Measurements from ENCODE around the gene PRKCSH.

PRKCSH gene

DNA sequence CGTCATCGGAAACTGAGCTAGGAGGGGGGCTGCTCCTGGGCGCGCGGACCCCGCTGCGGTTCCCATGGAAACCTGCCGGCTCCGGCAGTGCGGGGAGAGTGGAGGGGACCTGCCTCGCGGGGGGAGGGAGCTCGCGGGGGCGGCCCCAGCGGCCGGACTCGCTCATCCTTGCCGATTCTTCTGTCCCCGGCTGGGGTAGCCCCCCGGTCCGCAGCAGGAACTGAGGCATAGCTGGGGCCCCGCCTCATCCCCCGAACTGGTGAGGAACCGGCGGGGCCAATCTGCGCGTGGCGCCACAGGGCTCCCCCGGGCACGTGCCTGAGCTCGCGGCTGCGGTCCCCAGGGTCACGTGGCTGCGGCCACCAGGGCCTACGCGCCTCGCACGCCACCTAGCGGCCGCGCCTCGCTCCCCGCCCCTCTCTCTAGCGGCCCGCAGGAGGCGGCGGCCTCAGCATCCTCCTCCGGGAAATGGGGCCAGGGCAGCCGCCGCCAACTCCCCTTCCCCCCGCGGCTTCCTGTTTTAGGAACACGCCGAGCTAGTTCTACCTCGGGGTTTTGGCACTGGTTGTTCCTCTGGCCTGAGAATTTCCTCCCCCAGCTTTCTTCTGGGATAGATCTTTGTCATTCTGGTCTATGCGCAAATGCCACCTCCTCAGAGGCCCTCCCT, 47.1 kb downstream of the PRKCSH start (continued):
- TF ChIP-seq, protein P1, sequence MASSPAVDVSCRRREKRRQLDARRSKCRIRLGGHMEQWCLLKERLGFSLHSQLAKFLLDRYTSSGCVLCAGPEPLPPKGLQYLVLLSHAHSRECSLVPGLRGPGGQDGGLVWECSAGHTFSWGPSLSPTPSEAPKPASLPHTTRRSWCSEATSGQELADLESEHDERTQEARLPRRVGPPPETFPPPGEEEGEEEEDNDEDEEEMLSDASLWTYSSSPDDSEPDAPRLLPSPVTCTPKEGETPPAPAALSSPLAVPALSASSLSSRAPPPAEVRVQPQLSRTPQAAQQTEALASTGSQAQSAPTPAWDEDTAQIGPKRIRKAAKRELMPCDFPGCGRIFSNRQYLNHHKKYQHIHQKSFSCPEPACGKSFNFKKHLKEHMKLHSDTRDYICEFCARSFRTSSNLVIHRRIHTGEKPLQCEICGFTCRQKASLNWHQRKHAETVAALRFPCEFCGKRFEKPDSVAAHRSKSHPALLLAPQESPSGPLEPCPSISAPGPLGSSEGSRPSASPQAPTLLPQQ (tag by site-specific recombination; IDR thresholded peaks at IDR 0.05) = peak; percentile 97
- no peak for TF ChIP-seq ZNF19 (tag by site-specific recombination; IDR thresholded peaks at IDR 0.05; ENCODE audit: low read depth)
- no peak for TF ChIP-seq SETDB1 (IDR thresholded peaks at IDR 0.05; ENCODE audit: insufficient read length, low read length)
- TF ChIP-seq, protein P2, sequence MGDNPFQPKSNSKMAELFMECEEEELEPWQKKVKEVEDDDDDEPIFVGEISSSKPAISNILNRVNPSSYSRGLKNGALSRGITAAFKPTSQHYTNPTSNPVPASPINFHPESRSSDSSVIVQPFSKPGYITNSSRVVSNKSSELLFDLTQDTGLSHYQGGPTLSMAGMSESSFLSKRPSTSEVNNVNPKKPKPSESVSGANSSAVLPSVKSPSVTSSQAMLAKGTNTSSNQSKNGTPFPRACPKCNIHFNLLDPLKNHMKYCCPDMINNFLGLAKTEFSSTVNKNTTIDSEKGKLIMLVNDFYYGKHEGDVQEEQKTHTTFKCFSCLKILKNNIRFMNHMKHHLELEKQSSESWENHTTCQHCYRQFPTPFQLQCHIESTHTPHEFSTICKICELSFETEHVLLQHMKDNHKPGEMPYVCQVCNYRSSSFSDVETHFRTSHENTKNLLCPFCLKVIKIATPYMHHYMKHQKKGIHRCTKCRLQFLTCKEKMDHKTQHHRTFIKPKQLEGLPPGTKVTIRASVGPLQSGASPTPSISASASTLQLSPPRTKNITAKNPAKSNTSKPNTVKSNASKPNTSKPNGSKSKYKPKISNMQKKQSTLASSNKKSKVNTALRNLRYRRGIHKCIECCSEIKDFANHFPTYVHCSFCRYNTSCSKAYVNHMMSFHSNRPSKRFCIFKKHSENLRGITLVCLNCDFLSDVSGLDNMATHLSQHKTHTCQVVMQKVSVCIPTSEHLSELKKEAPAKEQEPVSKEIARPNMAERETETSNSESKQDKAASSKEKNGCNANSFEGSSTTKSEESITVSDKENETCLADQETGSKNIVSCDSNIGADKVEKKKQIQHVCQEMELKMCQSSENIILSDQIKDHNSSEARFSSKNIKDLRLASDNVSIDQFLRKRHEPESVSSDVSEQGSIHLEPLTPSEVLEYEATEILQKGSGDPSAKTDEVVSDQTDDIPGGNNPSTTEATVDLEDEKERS (tag by site-specific recombination; IDR thresholded peaks at IDR 0.05) = 0 out of 2 replicates have a peak, but pooled peaks have one; percentile 17
- peak; percentile 50; the same call in 1 of the 2 replicates for TF ChIP-seq WT1 (tag by site-specific recombination; IDR thresholded peaks at IDR 0.05)
- TF ChIP-seq OVOL3 (tag by site-specific recombination; IDR thresholded peaks at IDR 0.05) = 0 out of 2 replicates have a peak, but pooled peaks have one; percentile 21
- TF ChIP-seq, protein P3, sequence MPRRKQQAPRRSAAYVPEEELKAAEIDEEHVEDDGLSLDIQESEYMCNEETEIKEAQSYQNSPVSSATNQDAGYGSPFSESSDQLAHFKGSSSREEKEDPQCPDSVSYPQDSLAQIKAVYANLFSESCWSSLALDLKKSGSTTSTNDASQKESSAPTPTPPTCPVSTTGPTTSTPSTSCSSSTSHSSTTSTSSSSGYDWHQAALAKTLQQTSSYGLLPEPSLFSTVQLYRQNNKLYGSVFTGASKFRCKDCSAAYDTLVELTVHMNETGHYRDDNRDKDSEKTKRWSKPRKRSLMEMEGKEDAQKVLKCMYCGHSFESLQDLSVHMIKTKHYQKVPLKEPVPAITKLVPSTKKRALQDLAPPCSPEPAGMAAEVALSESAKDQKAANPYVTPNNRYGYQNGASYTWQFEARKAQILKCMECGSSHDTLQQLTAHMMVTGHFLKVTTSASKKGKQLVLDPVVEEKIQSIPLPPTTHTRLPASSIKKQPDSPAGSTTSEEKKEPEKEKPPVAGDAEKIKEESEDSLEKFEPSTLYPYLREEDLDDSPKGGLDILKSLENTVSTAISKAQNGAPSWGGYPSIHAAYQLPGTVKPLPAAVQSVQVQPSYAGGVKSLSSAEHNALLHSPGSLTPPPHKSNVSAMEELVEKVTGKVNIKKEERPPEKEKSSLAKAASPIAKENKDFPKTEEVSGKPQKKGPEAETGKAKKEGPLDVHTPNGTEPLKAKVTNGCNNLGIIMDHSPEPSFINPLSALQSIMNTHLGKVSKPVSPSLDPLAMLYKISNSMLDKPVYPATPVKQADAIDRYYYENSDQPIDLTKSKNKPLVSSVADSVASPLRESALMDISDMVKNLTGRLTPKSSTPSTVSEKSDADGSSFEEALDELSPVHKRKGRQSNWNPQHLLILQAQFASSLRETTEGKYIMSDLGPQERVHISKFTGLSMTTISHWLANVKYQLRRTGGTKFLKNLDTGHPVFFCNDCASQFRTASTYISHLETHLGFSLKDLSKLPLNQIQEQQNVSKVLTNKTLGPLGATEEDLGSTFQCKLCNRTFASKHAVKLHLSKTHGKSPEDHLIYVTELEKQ (tag by site-specific recombination; IDR thresholded peaks at IDR 0.05; ENCODE audit: borderline replicate concordance) = no peak; the same call in 1 of the 2 replicates
- TF ChIP-seq, protein P4, sequence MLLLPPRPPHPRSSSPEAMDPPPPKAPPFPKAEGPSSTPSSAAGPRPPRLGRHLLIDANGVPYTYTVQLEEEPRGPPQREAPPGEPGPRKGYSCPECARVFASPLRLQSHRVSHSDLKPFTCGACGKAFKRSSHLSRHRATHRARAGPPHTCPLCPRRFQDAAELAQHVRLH (tag by site-specific recombination; IDR thresholded peaks at IDR 0.05) = peak; percentile 87
- TF ChIP-seq, protein P5, sequence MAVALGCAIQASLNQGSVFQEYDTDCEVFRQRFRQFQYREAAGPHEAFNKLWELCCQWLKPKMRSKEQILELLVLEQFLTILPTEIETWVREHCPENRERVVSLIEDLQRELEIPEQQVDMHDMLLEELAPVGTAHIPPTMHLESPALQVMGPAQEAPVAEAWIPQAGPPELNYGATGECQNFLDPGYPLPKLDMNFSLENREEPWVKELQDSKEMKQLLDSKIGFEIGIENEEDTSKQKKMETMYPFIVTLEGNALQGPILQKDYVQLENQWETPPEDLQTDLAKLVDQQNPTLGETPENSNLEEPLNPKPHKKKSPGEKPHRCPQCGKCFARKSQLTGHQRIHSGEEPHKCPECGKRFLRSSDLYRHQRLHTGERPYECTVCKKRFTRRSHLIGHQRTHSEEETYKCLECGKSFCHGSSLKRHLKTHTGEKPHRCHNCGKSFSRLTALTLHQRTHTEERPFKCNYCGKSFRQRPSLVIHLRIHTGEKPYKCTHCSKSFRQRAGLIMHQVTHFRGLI (tag by site-specific recombination; IDR thresholded peaks at IDR 0.05) = peak; percentile 47; the same call in 1 of the 2 replicates
- TF ChIP-seq ZEB2 (tag by site-specific recombination; IDR thresholded peaks at IDR 0.05) = peak; percentile 95
- peak; percentile 90 for TF ChIP-seq ZNF501 (tag by site-specific recombination; IDR thresholded peaks at IDR 0.05)
- TF ChIP-seq, protein P6, sequence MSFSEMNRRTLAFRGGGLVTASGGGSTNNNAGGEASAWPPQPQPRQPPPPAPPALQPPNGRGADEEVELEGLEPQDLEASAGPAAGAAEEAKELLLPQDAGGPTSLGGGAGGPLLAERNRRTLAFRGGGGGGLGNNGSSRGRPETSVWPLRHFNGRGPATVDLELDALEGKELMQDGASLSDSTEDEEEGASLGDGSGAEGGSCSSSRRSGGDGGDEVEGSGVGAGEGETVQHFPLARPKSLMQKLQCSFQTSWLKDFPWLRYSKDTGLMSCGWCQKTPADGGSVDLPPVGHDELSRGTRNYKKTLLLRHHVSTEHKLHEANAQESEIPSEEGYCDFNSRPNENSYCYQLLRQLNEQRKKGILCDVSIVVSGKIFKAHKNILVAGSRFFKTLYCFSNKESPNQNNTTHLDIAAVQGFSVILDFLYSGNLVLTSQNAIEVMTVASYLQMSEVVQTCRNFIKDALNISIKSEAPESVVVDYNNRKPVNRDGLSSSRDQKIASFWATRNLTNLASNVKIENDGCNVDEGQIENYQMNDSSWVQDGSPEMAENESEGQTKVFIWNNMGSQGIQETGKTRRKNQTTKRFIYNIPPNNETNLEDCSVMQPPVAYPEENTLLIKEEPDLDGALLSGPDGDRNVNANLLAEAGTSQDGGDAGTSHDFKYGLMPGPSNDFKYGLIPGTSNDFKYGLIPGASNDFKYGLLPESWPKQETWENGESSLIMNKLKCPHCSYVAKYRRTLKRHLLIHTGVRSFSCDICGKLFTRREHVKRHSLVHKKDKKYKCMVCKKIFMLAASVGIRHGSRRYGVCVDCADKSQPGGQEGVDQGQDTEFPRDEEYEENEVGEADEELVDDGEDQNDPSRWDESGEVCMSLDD (tag by site-specific recombination; IDR thresholded peaks at IDR 0.05) = peak; percentile 98
- peak; percentile 81 for TF ChIP-seq ZNF121 (tag by site-specific recombination; IDR thresholded peaks at IDR 0.05)
- TF ChIP-seq ZNF112 (tag by site-specific recombination; IDR thresholded peaks at IDR 0.05) = no peak
- TF ChIP-seq ZNF366 (tag by site-specific recombination; conservative IDR thresholded peaks at IDR 0.05) = 0 out of 2 replicates have a peak, but pooled peaks have one; percentile 15
- 0 out of 2 replicates have a peak, but pooled peaks have one; percentile 40 for TF ChIP-seq ZBTB1 (tag by site-specific recombination; IDR thresholded peaks at IDR 0.05)
- TF ChIP-seq, protein P7, sequence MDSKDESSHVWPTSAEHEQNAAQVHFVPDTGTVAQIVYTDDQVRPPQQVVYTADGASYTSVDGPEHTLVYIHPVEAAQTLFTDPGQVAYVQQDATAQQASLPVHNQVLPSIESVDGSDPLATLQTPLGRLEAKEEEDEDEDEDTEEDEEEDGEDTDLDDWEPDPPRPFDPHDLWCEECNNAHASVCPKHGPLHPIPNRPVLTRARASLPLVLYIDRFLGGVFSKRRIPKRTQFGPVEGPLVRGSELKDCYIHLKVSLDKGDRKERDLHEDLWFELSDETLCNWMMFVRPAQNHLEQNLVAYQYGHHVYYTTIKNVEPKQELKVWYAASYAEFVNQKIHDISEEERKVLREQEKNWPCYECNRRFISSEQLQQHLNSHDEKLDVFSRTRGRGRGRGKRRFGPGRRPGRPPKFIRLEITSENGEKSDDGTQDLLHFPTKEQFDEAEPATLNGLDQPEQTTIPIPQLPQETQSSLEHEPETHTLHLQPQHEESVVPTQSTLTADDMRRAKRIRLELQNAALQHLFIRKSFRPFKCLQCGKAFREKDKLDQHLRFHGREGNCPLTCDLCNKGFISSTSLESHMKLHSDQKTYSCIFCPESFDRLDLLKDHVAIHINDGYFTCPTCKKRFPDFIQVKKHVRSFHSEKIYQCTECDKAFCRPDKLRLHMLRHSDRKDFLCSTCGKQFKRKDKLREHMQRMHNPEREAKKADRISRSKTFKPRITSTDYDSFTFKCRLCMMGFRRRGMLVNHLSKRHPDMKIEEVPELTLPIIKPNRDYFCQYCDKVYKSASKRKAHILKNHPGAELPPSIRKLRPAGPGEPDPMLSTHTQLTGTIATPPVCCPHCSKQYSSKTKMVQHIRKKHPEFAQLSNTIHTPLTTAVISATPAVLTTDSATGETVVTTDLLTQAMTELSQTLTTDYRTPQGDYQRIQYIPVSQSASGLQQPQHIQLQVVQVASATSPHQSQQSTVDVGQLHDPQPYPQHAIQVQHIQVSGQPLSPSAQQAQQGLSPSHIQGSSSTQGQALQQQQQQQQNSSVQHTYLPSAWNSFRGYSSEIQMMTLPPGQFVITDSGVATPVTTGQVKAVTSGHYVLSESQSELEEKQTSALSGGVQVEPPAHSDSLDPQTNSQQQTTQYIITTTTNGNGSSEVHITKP (tag by site-specific recombination; IDR thresholded peaks at IDR 0.05) = peak; percentile 89
- TF ChIP-seq, protein P8, sequence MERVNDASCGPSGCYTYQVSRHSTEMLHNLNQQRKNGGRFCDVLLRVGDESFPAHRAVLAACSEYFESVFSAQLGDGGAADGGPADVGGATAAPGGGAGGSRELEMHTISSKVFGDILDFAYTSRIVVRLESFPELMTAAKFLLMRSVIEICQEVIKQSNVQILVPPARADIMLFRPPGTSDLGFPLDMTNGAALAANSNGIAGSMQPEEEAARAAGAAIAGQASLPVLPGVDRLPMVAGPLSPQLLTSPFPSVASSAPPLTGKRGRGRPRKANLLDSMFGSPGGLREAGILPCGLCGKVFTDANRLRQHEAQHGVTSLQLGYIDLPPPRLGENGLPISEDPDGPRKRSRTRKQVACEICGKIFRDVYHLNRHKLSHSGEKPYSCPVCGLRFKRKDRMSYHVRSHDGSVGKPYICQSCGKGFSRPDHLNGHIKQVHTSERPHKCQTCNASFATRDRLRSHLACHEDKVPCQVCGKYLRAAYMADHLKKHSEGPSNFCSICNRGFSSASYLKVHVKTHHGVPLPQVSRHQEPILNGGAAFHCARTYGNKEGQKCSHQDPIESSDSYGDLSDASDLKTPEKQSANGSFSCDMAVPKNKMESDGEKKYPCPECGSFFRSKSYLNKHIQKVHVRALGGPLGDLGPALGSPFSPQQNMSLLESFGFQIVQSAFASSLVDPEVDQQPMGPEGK (tag by site-specific recombination; IDR thresholded peaks at IDR 0.05) = peak; percentile 99
